ENCODE data around the gene DOCK9.

DNA sequence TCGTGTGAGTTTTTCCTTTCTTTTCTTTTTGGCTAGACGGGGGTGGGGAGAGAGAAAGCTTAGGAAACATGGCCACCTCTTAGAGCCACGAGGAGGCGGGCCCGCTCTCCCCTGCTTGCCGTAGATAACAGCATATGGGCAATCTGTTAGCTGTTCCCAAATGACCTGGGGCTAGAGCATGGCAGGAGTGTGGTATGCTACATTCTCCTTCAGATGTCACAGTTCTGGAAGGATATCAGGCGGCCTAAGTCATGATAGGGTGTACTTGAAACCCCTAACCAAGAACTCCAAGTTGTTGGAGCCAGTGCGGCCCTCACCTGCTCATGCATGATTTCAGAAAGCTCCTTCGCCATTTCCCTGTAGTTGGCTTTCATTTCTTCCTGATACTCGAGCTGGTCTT is 181.1 kb downstream of the DOCK9 start:
- TF ChIP-seq, protein P1, sequence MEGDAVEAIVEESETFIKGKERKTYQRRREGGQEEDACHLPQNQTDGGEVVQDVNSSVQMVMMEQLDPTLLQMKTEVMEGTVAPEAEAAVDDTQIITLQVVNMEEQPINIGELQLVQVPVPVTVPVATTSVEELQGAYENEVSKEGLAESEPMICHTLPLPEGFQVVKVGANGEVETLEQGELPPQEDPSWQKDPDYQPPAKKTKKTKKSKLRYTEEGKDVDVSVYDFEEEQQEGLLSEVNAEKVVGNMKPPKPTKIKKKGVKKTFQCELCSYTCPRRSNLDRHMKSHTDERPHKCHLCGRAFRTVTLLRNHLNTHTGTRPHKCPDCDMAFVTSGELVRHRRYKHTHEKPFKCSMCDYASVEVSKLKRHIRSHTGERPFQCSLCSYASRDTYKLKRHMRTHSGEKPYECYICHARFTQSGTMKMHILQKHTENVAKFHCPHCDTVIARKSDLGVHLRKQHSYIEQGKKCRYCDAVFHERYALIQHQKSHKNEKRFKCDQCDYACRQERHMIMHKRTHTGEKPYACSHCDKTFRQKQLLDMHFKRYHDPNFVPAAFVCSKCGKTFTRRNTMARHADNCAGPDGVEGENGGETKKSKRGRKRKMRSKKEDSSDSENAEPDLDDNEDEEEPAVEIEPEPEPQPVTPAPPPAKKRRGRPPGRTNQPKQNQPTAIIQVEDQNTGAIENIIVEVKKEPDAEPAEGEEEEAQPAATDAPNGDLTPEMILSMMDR (conservative IDR thresholded peaks at IDR 0.05; ENCODE audit: low read depth, low read length): no peak
- no peak for TF ChIP-seq EZH2phosphoT487 (IDR thresholded peaks at IDR 0.05; ENCODE audit: borderline replicate concordance, low read length)
- TF ChIP-seq EZH2 (IDR thresholded peaks at IDR 0.05; ENCODE audit: low read length, unreplicated experiment): no peak
